Activated CD8-positive, alpha-beta T cell treated with anti-CD3 and anti-CD28 coated beads for 36 hours (primary cell): ENCODE measurements around the gene RECK. TPM values are rescaled to one million over a fixed set of nuclear protein-coding genes. Genes with fewer than 3 reads are reported as not detected.

ENCODE experiments used
- ATAC-seq: fragments of 200-7000 bp; cut with Tn5 transposase; one replicate; pipeline ENCODE4 v1.10.0; 2021; ENCODE audit warnings: mild to moderate bottlenecking, moderate library complexity
- CTCF ChIA-PET: fragments of 350-600 bp; sonication (Branson Sonifier 250); formaldehyde crosslinking; loops from one replicate; lab custom pipeline; 2021; ENCODE audit warnings: antibody characterized with exemption; lab: Charles Lee
- POLR2A ChIA-PET: fragments of 350-600 bp; sonication (Branson Sonifier 250); formaldehyde crosslinking; loops from one replicate; lab custom pipeline; 2021; ENCODE audit warnings: antibody characterized with exemption; lab: Charles Lee
- DNase-seq: peaks from one replicate; pipeline ENCODE4 v3.0.0-alpha.2; 2020
- H3K27ac Mint-ChIP-seq: one replicate; pipeline ENCODE4 v1.8.0; 2021; ENCODE audit warnings: mild to moderate bottlenecking, mixed read lengths
- H3K27me3 Mint-ChIP-seq: one replicate; pipeline ENCODE4 v1.8.0; 2021; ENCODE audit warnings: mixed read lengths
- H3K36me3 Mint-ChIP-seq: one replicate; pipeline ENCODE4 v1.8.0; 2021; ENCODE audit warnings: low read depth, mixed read lengths
- H3K4me1 Mint-ChIP-seq: one replicate; pipeline ENCODE4 v1.8.0; 2021; ENCODE audit warnings: low read depth, mixed read lengths
- H3K4me3 Mint-ChIP-seq: one replicate; pipeline ENCODE4 v1.8.0; 2021; ENCODE audit warnings: mild to moderate bottlenecking, moderate library complexity, mixed read lengths
- H3K9me3 Mint-ChIP-seq: one replicate; pipeline ENCODE4 v1.8.0; 2021; ENCODE audit warnings: mixed read lengths
- intact Hi-C: fragments of 100-400 bp; cut with micrococcal nuclease; formaldehyde crosslinking; loops from one replicate; pipeline ENCODE4 v1.10.0; 2022
- total RNA-seq, 2 experiments: library from RNA; stranded (reverse); gene quantifications; one replicate each; pipeline ENCODE4 v1.2.3, GENCODE V29; 2021
- TF ChIP-seq, protein P1 (sequence below): fragments of 200-600 bp; IDR thresholded peaks from one replicate; pipeline ENCODE4 v1.8.0; 2022; ENCODE audit warnings: antibody characterized with exemption, mild to moderate bottlenecking

The RECK gene
- total RNA-seq, 2 experiments from 2014 or later = 5.3 to 6.5 TPM

GRCh38 chr9:36091026-36091953 lies 54.6 kb downstream of the RECK start:
- CTCF ChIA-PET = interaction anchor here (1.6 to 2.9 kb wide), 2 partner anchors 11 to 69 kb away, joined by 4 to 19 read pairs; no protein-coding TSS in a partner anchor
- Mint-ChIP-seq H3K9me3 (peaks cover 5% of the 10 kb centered on the region), H3K36me3 (peaks cover 15% of the 10 kb centered on the region), H3K27me3 (no peaks in the 10 kb centered on the region), H3K4me1 (peaks cover 19% of the 10 kb centered on the region), H3K27ac (peak overlapping the region; percentile 11), H3K4me3 (no peak overlapping the region)
- ATAC-seq (no peak), DNase-seq (no peak)
- intact Hi-C loops = no loop called here
- TF ChIP-seq, protein P1, sequence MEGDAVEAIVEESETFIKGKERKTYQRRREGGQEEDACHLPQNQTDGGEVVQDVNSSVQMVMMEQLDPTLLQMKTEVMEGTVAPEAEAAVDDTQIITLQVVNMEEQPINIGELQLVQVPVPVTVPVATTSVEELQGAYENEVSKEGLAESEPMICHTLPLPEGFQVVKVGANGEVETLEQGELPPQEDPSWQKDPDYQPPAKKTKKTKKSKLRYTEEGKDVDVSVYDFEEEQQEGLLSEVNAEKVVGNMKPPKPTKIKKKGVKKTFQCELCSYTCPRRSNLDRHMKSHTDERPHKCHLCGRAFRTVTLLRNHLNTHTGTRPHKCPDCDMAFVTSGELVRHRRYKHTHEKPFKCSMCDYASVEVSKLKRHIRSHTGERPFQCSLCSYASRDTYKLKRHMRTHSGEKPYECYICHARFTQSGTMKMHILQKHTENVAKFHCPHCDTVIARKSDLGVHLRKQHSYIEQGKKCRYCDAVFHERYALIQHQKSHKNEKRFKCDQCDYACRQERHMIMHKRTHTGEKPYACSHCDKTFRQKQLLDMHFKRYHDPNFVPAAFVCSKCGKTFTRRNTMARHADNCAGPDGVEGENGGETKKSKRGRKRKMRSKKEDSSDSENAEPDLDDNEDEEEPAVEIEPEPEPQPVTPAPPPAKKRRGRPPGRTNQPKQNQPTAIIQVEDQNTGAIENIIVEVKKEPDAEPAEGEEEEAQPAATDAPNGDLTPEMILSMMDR = no peak
- POLR2A ChIA-PET = no interaction called here

- peaks cover 8% of the 10 kb centered on the region for H3K36me3 Mint-ChIP-seq
- POLR2A ChIA-PET = no interaction called here
Measured at GRCh38 chr9:36092014-36092413, 55.3 kb downstream of the RECK start.

DNA sequence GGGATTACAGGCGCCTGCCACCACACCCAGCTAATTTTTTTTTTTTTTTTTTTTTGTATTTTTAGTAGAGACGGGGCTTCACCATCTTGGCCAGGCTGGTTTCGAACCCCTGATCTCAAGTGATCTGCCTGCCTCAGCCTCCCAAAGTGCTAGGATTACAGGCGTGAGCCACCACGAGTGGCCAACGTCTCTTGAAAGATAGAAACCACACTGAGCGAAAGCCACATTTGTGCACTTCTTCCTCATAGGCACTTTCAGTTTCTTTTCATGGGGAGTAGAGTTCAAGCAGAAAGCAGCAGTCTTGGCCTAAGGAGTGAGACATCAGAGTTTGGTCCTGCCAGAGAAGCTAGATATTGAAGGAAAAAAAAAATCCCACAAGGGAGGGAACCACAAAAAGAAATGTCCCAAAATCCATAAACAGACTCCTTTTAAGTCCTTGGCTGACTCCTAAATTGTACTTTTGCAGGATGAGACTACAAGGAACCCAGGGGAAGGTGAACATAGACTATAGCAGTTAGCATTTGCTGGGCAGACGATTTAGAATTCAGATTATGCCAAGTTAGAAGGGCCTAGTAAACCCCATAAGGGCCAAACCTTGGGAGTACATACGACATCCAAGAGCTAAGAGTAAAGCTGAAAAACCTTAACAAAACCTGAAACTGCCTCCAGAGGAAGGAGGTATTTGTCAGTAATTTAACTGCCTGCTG lies 55.9 kb downstream of the RECK start:
- intact Hi-C loops = no loop called here
- Mint-ChIP-seq H3K9me3 (no peaks in the 10 kb centered on the region), H3K4me1 (peaks cover 19% of the 10 kb centered on the region), H3K36me3 (peaks cover 5% of the 10 kb centered on the region), H3K27ac (peak overlapping the region; percentile 82), H3K4me3 (no peak overlapping the region), H3K27me3 (no peaks in the 10 kb centered on the region)
- ATAC-seq (peak; percentile 98), DNase-seq (peak; percentile 69)
- ChIA-PET CTCF (interaction anchor here (0.5 to 2.9 kb wide), 5 partner anchors 10 to 97 kb away, joined by 3 to 19 read pairs (median 4); no protein-coding TSS in a partner anchor), POLR2A (no interaction called here)
- TF ChIP-seq, protein P1 = no peak

More at GRCh38 chr9:36092014-36092413, 55.3 kb downstream of the RECK start:
- Mint-ChIP-seq H3K9me3 (peaks cover 2% of the 10 kb centered on the region), H3K4me1 (peaks cover 19% of the 10 kb centered on the region), H3K4me3 (no peak overlapping the region), H3K27me3 (no peaks in the 10 kb centered on the region), H3K27ac (peak overlapping the region; percentile 11)
- DNase-seq (no peak), ATAC-seq (no peak)
- CTCF ChIA-PET = interaction anchor here (1.0 to 2.9 kb wide), 3 partner anchors 11 to 98 kb away, joined by 3 to 19 read pairs (median 4); no protein-coding TSS in a partner anchor
- intact Hi-C loops = no loop called here
- TF ChIP-seq, protein P1 = no peak

DNA sequence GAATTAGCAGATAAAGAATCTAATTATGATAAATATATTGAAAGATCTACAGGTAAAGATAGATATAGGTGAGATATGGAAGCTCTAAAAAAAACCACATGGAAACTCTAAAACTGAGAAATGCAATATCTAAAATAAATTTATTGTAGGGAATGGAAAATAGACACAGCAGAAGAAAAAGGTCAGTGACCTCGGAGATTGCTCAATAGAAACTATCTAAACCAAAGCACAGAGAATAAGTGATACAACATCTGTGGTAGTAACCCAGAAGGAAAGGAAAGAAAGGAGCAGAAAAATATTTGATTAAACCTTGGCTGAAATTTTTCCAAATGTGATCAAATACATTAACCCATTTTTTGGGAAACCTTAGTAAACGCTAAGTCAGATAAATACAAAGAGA lies 56.7 kb downstream of the RECK start:
- Mint-ChIP-seq H3K9me3 (no peaks in the 10 kb centered on the region), H3K4me1 (peaks cover 19% of the 10 kb centered on the region), H3K27me3 (no peaks in the 10 kb centered on the region), H3K4me3 (no peak overlapping the region), H3K27ac (no peak overlapping the region), H3K36me3 (peaks cover 5% of the 10 kb centered on the region)
- CTCF ChIA-PET = interaction anchor here (1.5 to 2.9 kb wide), 2 partner anchors 9 to 73 kb away, joined by 5 to 19 read pairs; no protein-coding TSS in a partner anchor
- POLR2A ChIA-PET = no interaction called here
- no peak for ATAC-seq
- TF ChIP-seq, protein P1 = no peak
- intact Hi-C loops = no loop called here
- DNase-seq = no peak
